Stimulated activated CD8-positive, alpha-beta memory T cell treated with anti-CD3 and anti-CD28 coated beads, Interleukin-15, amount 100 ng/mL, for 48 hours (primary cell): Measurements from ENCODE around the gene FTO.

ENCODE experiments used
- DNase-seq, 2 donors: peaks; one replicate each; pipeline ENCODE4 v3.0.0-alpha.2; 2020; ENCODE audit warnings: low read depth in 2 of 2

The FTO gene

GRCh38 chr16:53781023-53781605, 77.2 kb downstream of the FTO start:
- no peak for DNase-seq

DNA sequence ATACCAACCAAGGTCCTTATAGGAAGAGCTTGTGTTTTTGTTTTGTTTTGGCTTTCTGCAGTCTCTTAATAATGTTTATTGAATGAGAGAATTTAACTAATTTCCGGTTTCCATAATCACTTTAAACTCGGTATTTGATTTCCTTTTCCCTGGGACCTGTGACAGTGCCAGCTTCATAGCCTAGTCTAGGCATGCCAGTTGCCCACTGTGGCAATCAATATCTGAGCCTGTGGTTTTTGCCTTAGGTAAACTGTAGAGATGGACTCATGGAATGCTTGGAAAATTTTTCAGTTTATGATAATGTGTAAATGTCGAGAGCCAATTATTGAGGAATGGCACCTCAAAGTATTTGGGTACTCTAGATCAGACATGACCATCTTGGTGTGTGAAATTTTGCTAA, 78.2 kb downstream of the FTO start:
- DNase-seq: no peak

DNA sequence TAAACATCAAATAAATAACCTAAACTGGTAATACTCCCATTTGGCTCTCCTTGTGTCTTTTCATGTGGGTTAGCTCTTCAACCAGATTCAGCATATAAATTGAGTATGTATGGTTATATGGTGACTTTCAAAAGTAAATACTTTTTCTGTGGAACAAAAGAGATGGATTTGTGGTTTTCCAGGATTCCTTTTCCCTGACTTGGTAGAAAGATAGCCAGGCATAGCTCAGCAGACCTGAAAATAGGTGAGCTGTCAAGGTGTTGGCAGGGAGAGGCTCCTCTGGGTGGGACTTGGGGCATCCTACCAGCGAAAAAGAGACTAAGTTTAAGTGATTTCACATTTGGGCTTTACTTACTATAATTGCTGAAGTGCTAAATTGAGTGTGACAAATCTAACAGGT, 80.3 kb downstream of the FTO start:
- no peak for DNase-seq

- no peak for DNase-seq
These were observed 81.1 kb downstream of the FTO start for GRCh38 chr16:53785044-53785443.

DNA sequence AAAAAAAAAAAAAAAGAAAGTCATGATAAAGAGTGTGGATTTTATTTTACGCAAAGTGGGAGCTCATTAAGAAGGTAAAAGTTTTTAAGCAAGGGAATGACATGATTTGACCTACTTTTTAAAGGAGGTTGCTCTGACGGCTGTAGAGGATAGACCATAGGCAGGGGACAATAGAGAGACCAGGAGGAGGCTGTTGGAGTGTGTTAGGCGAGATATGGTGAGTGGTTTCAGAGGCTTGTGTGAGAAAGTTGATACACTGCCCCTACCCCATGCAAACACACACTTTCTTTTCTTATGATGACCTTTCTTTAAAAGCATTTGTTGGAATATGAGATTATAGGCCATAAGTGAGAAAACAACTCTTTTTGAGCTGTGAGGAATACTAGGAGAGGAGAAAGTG, 82.0 kb downstream of the FTO start:
- no peak for DNase-seq

- DNase-seq: no peak
These were observed 83.5 kb downstream of the FTO start for GRCh38 chr16:53787423-53787822.

GRCh38 chr16:53789137-53789536, 85.2 kb downstream of the FTO start:
- DNase-seq: no peak

DNA sequence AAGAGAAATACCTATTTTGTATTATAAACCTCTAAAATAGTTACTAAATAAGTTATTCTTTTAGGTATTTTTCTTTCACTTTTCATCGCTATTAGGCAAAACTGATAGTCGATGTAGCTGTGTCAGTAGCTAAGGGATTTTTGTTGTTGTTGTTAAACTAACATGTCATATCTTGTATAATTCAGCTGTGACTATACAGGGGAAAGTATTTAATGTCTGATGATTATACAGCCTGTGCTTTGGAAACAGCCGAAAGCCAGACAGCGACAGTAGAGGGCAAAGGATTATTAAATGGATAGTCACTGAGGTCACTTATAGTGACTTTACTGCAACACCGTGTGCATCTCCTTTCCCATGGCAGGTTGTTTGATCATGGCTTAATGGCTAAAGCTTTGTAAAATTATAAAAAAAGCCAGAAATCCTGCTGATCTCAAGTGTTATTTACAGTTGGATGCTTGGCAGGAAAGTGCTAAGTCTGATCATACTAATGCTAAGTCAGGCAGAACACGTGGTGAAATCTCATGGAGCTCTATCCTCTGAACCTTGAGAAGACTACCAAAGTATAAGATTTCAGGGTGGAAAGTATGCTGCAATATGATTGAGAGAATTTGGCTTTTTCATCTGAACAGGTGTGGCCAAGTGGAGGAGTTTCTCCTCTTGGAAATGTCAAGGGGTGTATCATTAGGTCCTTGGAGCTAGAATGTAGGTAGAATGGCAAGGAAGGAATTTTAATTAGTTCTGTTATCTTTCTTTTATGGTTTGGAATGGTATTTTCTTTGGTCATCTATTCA, 88.4 kb downstream of the FTO start:
- DNase-seq: no peak

- no peak for DNase-seq
These were observed 99.5 kb downstream of the FTO start for GRCh38 chr16:53803451-53803850.

DNA sequence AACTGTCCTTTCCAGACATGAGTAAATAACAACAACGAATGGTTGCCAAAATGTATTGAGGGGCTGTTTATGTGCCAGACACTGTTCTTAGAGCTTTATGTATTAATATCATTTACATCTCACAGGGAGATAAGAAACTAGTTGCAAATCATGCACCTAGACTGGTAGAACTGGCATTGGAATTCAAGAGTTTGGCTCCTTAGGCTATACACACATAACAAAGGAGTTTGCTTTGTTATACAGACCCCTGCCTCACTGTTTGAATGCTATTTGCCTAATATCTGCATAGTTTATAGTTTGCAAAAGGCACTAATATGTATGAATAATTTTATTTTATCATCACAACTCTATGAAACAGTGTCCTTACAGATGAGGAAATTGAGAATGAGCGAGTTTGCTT, 100.0 kb downstream of the FTO start:
- DNase-seq: no peak

GRCh38 chr16:53804467-53804866, 100.5 kb downstream of the FTO start:
- no peak for DNase-seq

GRCh38 chr16:53805113-53805512, 101.2 kb downstream of the FTO start:
- DNase-seq: no peak

GRCh38 chr16:53805752-53806151, 101.8 kb downstream of the FTO start:
- no peak for DNase-seq

- no peak for DNase-seq
These were observed 105.4 kb downstream of the FTO start for GRCh38 chr16:53809088-53809932.

- DNase-seq: no peak
These were observed 109.0 kb downstream of the FTO start for GRCh38 chr16:53812914-53813313.

- no peak for DNase-seq
These were observed 110.8 kb downstream of the FTO start for GRCh38 chr16:53814801-53815200.

- no peak for DNase-seq
These were observed 112.4 kb downstream of the FTO start for GRCh38 chr16:53816211-53816836.

- DNase-seq: no peak
These were observed 113.3 kb downstream of the FTO start for GRCh38 chr16:53817117-53817755.

DNA sequence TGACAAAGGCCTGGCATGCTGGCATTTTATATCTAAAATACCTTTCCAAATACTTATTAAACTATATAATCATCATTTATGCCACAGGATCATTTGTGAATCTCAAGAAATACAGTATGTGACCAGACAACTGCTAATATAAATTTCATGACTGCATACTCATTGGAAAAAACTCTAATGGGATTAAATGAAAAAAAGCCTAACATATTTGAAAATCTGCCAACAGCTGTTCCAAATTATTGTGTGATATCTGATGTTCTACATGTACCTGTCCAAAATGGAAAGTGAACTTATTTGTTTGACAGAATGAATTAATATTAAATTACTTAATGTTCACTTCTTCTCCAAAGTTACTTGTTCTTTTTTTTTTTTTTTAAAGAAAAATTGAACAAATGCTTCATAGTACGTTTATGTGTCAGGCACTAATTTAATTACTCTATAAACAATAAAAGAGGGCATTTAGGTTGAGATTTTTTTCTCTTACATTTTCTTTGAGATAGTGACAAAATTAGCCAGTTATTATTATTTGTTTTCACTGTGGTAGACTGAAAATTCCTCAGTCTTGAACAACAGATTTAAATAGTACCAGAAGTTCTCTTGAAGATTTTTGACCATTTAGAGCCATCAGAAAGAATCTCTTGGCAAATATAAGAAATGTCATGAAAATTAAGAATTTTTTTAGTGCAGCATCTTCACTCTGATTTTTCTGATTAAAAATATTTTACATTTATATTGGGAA, 114.0 kb downstream of the FTO start:
- no peak for DNase-seq

DNA sequence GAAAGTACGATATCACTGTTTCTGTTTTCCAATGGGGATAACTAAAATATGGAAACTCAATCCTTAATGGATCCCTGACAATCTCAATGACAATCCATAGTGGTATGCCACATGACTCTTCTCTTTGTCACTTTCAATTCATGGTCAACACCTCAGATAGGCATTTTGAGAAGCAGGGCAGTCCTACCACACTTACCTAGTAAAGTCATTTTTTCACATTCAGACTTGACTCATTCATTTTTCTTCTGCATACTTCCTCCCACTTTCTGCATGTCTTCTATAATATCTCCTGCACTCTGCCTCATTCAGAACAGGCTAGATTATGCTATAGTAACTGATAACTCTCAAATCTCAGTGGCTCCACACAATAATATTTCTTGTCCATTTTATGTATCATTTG, 117.5 kb downstream of the FTO start:
- no peak for DNase-seq

DNA sequence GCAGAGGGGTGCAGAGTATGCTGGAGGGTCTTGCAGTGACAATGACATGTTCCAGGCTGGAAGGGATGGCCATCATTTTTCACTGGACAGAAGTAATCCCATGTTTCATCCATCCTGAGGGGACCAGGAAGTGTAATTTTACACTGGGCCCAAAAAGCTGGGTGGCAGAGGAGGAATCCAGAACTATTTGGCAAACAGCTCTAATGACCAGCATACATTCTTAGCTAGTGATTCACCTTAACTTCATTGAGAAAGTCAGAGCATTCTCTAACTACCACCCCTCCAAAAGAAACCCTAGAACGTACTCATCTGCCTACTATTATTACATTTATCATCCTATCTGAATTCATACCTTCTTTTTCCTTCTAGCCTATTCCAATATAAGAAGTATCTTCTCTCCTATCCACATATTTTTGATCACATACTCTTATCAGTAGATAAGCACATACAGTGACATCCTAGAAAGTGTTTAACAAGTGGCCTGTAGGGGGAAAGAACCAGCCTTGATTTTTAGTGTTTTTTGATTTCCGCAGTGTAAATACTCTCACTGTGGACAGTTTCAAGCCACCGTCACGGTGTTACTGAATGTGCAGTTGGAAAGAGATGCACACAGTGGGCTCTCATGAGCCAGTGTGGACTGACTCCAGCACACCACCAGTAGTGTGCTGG, 118.1 kb downstream of the FTO start:
- no peak for DNase-seq
